Nephron progenitor cell (in vitro differentiated cells): ENCODE results near the gene GTPBP10.

Experiments
- DNase-seq: peaks from one replicate; pipeline ENCODE4 v3.0.0; 2021
- H3K27ac Mint-ChIP-seq: 2 replicates; pipeline ENCODE4 v1.8.0; 2021; ENCODE audit warnings: mild to moderate bottlenecking, moderate library complexity, mixed read lengths
- H3K27me3 Mint-ChIP-seq: 2 replicates; pipeline ENCODE4 v1.8.0; 2021; ENCODE audit warnings: mild to moderate bottlenecking, low read depth, mixed read lengths; ENCODE audit not compliant: poor library complexity
- H3K36me3 Mint-ChIP-seq: 2 replicates; pipeline ENCODE4 v1.8.0; 2021; ENCODE audit warnings: low read depth, mixed read lengths
- H3K4me1 Mint-ChIP-seq: 2 replicates; pipeline ENCODE4 v1.8.0; 2021; ENCODE audit warnings: mixed read lengths
- H3K4me3 Mint-ChIP-seq: 2 replicates; pipeline ENCODE4 v1.8.0; 2021; ENCODE audit warnings: mild to moderate bottlenecking, moderate library complexity, mixed read lengths
- H3K9me3 Mint-ChIP-seq: 2 replicates; pipeline ENCODE4 v1.8.0; 2021; ENCODE audit warnings: mild to moderate bottlenecking, moderate library complexity, mixed read lengths
- CTCF ChIP-seq: fragments of 200-600 bp; sonication (generic); IDR thresholded peaks from 2 replicates; pipeline ENCODE4 v1.5.0; 2021; ENCODE audit warnings: antibody characterized with exemption

The GTPBP10 gene

GRCh38 chr7:90312745-90313144 is 33.8 kb upstream of the GTPBP10 start:
- Mint-ChIP-seq H3K4me3 (no peak overlapping the region), H3K9me3 (no peaks in the 10 kb centered on the region), H3K4me1 (no peaks in the 10 kb centered on the region), H3K27ac (no peak overlapping the region), H3K27me3 (peaks cover 8% of the 10 kb centered on the region), H3K36me3 (no peaks in the 10 kb centered on the region)
- DNase-seq, result no peak
- no peak for TF ChIP-seq CTCF

GRCh38 chr7:90313907-90314306 is 32.6 kb upstream of the GTPBP10 start:
- H3K27ac Mint-ChIP-seq, result no peak overlapping the region
- H3K4me3 Mint-ChIP-seq, result no peak overlapping the region
- no peaks in the 10 kb centered on the region for H3K36me3 Mint-ChIP-seq
- H3K4me1 Mint-ChIP-seq, result no peaks in the 10 kb centered on the region
- H3K27me3 Mint-ChIP-seq, result peaks cover 17% of the 10 kb centered on the region
- no peak for TF ChIP-seq CTCF
- H3K9me3 Mint-ChIP-seq, result no peaks in the 10 kb centered on the region
- DNase-seq, result no peak

- Mint-ChIP-seq H3K27ac (no peak overlapping the region), H3K36me3 (no peaks in the 10 kb centered on the region), H3K4me3 (peak overlapping the region; percentile 84), H3K9me3 (no peaks in the 10 kb centered on the region), H3K4me1 (peaks cover 10% of the 10 kb centered on the region), H3K27me3 (peaks cover 68% of the 10 kb centered on the region)
- DNase-seq, result no peak
- TF ChIP-seq CTCF, result no peak
Observed at GRCh38 chr7:90320014-90320413, 26.5 kb upstream of the GTPBP10 start.

GRCh38 chr7:90320418-90320800 is 26.1 kb upstream of the GTPBP10 start:
- peaks cover 72% of the 10 kb centered on the region for H3K27me3 Mint-ChIP-seq
- no peak overlapping the region for H3K27ac Mint-ChIP-seq
- H3K4me1 Mint-ChIP-seq, result peaks cover 10% of the 10 kb centered on the region
- no peaks in the 10 kb centered on the region for H3K9me3 Mint-ChIP-seq
- no peak for TF ChIP-seq CTCF
- H3K4me3 Mint-ChIP-seq, result peak overlapping the region; percentile 84
- no peaks in the 10 kb centered on the region for H3K36me3 Mint-ChIP-seq
- no peak for DNase-seq

- TF ChIP-seq CTCF, result no peak
- H3K27me3 Mint-ChIP-seq, result peaks cover 72% of the 10 kb centered on the region
- no peaks in the 10 kb centered on the region for H3K36me3 Mint-ChIP-seq
- peak within 1 kb of the TSS; percentile 84 for H3K4me3 Mint-ChIP-seq
- no peaks in the 10 kb centered on the region for H3K9me3 Mint-ChIP-seq
- H3K27ac Mint-ChIP-seq, result no peak within 1 kb of the TSS
- DNase-seq, result peak; percentile 70
- H3K4me1 Mint-ChIP-seq, result peaks cover 10% of the 10 kb centered on the region
Observed at GRCh38 chr7:90320801-90321494, 25.6 kb upstream of the GTPBP10 start, which contains the start of gene FAM237B. FAM237B (minus strand) TSS chr7:90321304; CDS start chr7:90319748, 1,556 bp downstream.

GRCh38 chr7:90322837-90323236 is 23.7 kb upstream of the GTPBP10 start:
- no peak for TF ChIP-seq CTCF
- H3K9me3 Mint-ChIP-seq, result no peaks in the 10 kb centered on the region
- no peak for DNase-seq
- H3K36me3 Mint-ChIP-seq, result no peaks in the 10 kb centered on the region
- H3K4me1 Mint-ChIP-seq, result peaks cover 10% of the 10 kb centered on the region
- H3K27ac Mint-ChIP-seq, result no peak overlapping the region
- H3K4me3 Mint-ChIP-seq, result no peak overlapping the region
- peaks cover 67% of the 10 kb centered on the region for H3K27me3 Mint-ChIP-seq
